ENCODE results near the gene SDHA.
"Not testable (repeated sequence)": the region's sequence is repeated elsewhere in the genome, so short reads cannot be mapped to it uniquely, and the experiment has no call there.

The SDHA gene

GRCh38 chr5:186091-187041, 31.8 kb upstream of the SDHA start:
- no peak for DNase-seq (ENCODE audit: low read depth in 2 of 2)

GRCh38 chr5:187042-187431, 31.1 kb upstream of the SDHA start:
- no peak for DNase-seq (ENCODE audit: low read depth in 2 of 2)

- DNase-seq (ENCODE audit: low read depth in 2 of 2): no peak
These were observed 30.3 kb upstream of the SDHA start for GRCh38 chr5:187617-188451.

GRCh38 chr5:188488-189481, 29.3 kb upstream of the SDHA start:
- peak; percentile 78 to 79 for DNase-seq (ENCODE audit: low read depth in 2 of 2)

- no peak for DNase-seq (ENCODE audit: low read depth in 2 of 2)
These were observed 28.6 kb upstream of the SDHA start for GRCh38 chr5:189486-189885.

- no peak for DNase-seq (ENCODE audit: low read depth in 2 of 2)
These were observed 28.1 kb upstream of the SDHA start for GRCh38 chr5:189976-190365.

- DNase-seq (ENCODE audit: low read depth in 2 of 2): no peak
These were observed 27.6 kb upstream of the SDHA start for GRCh38 chr5:190366-191035.

- DNase-seq (ENCODE audit: low read depth in 2 of 2): no peak
These were observed 26.8 kb upstream of the SDHA start, which contains the start of gene LRRC14B for GRCh38 chr5:191036-191948. LRRC14B (plus strand) TSS chr5:191495; CDS start chr5:191539, 44 bp downstream.

GRCh38 chr5:191949-192690, 26.0 kb upstream of the SDHA start:
- DNase-seq (ENCODE audit: low read depth in 2 of 2): no peak

- no peak for DNase-seq (ENCODE audit: low read depth in 2 of 2)
These were observed 25.5 kb upstream of the SDHA start for GRCh38 chr5:192691-192969.

- no peak for DNase-seq (ENCODE audit: low read depth in 2 of 2)
These were observed 24.9 kb upstream of the SDHA start for GRCh38 chr5:192970-193831.

- no peak for DNase-seq (ENCODE audit: low read depth in 2 of 2)
These were observed 24.0 kb upstream of the SDHA start for GRCh38 chr5:194102-194501.

- DNase-seq (ENCODE audit: low read depth in 2 of 2): no peak
These were observed 23.4 kb upstream of the SDHA start for GRCh38 chr5:194603-195209.

GRCh38 chr5:195401-196160, 22.5 kb upstream of the SDHA start:
- DNase-seq (ENCODE audit: low read depth in 2 of 2): no peak

- DNase-seq (ENCODE audit: low read depth in 2 of 2): no peak
These were observed 21.8 kb upstream of the SDHA start for GRCh38 chr5:196350-196749.

- DNase-seq (ENCODE audit: low read depth in 2 of 2): not testable (repeated sequence)
These were observed 21.1 kb upstream of the SDHA start for GRCh38 chr5:197031-197430.

GRCh38 chr5:197892-198489, 20.1 kb upstream of the SDHA start:
- no peak for DNase-seq (ENCODE audit: low read depth in 2 of 2)
